CD4-positive, alpha-beta T cell treated with Interleukin-12 subunit alpha and Interleukin-12 subunit beta, for 1 hour (primary cell): ENCODE measurements around the gene CPD.
"Not testable (repeated sequence)": the region's sequence is repeated elsewhere in the genome, so short reads cannot be mapped to it uniquely, and the experiment has no call there.

Experiments
- DNase-seq: peaks from one replicate; pipeline ENCODE4 v3.0.0-alpha.2; 2020

Gene CPD

DNA sequence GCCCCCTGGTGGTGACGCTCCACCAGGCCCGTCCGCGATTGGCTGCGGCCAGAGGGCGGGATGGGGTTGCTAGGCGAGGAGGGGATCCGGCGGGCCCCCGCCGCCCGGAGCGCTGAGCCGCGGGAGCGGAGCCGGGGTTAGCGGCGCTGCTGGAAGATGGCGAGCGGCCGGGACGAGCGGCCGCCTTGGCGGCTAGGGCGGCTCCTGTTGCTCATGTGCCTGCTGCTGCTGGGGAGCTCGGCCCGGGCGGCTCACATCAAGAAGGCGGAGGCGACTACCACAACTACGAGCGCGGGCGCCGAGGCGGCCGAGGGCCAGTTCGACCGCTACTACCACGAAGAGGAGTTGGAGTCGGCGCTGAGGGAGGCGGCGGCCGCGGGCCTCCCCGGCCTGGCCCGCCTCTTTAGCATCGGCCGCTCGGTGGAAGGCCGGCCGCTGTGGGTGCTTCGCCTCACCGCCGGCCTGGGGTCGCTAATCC lies at the start of gene CPD:
TSS of gene CPD (plus strand) at position 103 of the 478 bp plus-strand sequence. CDS start at position 157, 54 bp downstream.
- DNase-seq = peak; percentile 96

DNA sequence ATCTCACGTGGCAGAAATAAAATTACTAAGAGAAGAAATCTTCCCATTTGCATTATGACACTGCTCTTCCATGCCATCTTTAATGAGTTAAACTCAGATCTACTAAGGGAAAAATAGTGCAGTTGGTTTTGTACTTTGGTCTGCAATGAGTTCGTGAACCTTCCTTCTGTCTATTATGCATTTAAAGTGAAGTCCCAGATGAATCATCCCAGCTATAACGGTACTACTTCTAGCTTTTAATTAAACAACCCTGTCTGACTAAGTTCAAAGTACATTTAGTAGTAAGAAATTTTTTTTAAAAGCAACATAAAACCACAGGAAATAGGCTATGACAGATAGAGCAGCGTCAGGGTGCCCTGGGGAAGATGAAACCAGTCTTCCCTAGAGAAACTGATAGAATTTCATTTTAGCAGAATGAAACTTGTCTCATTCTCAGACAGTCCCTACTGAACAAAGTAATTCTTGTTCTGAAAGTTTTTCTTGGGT lies 46.6 kb upstream of the CPD start:
- DNase-seq = peak; percentile 70

DNA sequence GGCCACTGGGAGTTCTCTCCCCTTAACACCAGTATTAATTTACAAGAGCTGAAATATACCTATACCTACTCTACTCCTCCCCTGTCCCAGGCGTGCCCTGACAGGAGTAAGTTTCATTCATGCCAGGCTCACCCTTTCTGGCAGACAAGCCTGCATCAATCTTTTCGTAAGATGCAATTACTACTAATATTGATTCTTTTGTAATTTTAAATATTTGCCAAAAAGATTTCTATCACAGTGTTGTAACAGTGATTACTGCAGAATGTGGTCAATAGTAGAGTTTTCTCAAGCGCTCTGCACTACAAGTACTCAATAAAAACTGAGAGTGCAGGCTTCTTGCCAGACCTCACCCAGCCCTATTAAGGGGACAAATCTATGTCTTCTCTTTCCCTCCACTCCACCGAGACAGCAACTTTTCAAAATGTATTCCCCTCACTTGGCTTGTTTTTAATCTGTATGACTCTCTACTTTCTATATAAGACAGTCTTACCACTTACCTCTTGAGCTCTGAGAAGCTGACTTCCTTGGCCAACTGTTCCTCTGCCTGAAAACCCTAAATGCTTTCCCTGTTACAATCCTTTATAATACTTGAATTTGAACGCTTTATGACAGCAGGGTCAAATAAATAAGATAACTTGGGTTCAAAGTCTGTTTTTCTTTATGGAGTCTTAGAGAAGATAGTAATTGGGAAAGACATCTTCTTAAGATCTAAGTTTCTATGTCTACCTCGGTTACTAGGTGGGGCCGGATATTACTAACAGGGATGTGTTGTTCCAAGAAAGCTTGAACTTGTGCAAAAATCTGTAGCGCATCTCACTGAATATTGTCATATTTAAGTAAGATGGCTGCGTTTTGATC lies 45.0 kb upstream of the CPD start, which contains the start of gene TMIGD1:
TSS of gene TMIGD1 (minus strand) at position 555 of the 858 bp plus-strand sequence. CDS start 1,924 bp downstream, outside the sequence.
- no peak for DNase-seq

DNA sequence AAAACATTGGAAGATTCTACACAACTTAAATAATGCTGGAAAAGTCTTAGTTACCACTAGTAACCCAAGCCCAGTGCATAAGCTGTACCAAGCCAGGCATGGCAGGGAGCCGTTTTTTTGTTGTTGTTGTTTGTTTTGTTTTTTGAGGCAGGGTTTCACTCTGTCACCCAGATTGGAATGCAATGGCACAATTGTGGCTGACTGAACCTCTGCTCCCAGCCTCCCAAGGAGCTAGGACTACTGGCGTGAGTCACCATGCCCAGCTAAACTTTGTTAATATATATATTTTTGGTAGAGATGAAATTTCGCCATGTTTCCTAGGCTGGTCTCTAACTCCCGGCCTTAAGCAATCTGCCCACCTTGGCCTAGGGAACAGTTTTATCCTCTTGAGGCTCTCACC lies 44.3 kb upstream of the CPD start:
- no peak for DNase-seq

DNA sequence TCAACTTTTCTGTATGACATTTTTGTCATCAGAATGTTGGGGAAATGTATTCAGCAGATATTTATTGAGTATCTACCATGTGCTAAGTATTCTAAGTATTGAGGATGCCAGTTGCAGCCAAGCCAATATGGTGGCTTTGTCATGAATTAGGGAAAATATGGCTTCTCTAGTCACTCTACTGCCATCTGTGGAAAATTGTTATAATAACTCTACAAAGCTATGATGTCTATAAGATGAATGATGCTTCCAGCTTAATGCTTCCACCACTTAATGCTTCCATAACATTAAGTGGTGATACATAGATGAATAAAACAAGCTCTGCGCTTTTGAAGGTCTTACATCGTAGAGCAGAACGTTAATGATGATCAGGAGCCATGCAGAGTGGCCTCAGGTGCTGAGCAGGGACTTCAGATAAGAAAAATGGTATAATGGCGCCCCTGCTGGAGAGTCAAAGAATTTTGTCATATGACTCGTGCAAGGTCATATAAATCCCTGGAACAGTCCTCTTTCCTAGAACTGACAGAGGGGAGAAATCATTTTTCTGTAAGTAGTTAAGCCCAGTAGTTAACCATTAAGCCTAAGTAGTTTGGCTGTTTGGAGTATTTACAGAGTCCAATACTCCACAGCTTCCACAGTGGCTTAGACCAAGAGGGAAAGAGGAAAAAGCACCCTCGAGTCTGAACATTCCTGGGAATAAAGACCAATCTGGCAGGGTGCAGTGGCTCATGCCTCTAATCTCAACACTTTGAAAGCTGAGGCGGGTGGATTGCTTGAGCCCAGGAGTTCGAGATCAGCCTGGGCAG lies 42.2 kb upstream of the CPD start:
- DNase-seq = peak; percentile 77

DNA sequence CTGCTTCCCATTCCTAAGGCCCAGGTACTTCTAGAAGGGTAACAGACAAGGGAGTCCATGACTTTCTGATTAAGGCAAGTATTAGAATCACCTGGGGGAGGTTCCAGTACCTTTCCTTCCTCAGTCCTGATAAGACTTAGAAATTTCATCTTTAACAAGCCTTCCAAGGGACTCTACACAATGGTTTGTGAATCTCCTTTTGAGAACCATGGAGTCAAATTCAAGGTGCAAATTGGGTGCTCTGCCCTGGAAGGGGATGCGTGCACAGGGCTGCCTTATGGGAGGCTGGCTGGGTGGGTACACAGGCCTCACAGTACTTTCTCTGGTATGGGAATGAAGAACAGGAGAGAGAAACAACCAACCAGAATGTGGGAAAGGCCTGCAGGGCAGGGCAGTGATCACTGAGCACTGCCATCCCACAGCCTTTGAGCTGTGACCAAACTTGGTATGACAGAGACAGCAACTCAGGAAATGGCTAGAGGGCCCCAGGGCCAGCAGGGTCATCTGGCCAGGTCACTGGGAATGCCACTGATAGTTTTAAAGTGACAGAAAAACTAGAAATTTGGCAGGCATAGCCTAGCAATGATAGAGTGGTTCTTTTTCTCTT lies 41.2 kb upstream of the CPD start:
- no peak for DNase-seq

DNA sequence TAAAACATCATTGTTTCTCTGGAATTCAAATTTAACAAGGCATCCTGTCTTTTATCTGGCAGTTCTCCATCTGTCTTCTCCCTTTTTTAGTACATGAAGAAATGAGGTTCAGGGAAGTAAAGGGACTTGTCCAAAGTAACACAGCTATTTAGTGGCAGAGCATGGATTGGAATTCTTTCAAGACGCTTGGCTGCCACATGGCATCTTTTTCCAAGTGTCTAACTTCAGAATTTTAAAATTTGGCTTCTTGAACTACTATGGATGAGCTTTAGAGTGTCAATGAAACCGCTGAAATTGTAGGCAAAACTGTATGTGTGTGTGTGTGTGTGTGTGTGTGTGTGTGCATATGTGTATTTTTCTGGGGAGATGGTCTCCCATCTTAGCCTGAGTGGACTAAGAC lies 39.6 kb upstream of the CPD start:
- DNase-seq = no peak

DNA sequence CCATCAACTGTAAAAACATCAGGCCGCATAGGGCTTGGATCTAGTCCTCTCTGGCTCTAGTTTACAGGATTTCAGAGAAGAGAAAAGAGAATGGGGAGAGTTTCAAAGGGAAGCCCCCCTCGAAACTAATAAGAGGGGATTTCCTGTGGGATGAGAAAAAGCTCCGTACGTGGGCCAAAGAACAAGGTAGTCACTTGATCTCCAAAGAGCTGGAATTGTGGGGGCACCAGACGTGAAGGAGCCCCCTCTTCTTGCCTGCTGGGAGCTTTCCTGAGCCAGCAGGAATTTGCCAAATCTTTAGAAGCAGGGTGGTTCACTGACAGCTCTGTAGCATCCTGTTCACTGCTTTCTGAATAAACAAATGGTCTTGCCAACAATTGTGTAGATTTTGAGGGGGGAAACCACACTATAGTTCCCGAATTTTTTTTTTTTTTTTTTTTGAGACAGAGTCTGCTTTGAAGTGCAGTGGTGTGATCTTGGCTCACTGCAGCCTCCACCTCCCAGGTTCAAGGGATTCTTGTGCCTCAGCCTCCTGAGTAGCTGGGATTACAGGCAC lies 37.8 kb upstream of the CPD start:
- no peak for DNase-seq

DNA sequence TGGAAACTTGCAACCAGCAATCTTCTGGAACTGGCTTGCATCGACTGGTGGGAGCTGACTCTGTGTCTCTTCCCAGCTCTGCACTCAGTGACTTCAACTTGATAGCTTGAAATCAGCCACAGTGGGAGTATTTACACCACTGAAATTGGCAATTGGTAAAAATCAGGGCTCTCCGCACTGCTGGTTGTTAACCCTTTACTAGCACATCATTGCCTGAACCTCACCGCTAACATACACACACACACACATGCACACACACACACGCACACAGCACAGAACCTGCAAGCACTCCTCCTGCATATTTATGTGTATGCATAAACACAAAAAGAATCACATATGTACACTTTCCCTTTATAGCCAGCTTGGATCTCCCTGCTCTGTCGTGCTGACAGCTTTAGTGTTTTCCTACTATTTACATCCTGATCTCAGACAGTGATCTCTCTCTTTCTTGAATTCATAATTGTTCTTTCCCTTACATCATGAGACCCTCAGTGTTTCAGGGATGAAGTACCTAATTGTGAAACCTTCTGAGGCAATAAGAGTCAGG lies 37.0 kb upstream of the CPD start:
- no peak for DNase-seq

DNA sequence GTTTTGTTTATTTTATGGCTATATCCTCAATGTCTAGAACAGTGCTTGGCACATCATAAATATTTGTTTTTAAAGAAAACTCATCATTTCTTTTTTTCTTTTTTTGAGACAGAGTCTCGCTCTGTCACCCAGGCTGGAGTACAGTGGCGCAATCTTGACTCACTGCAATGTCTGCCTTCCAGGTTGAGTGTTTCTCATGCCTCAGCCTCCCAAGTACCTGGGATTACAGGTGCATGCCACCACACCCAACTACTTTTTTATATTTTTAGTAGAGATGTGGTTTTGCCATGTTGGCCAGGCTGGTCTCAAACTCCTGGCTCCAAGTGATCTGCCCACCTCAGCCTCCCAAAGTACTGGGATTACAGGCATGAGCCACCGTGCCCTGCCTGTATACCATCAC lies 35.5 kb upstream of the CPD start:
- DNase-seq = not testable (repeated sequence)

DNA sequence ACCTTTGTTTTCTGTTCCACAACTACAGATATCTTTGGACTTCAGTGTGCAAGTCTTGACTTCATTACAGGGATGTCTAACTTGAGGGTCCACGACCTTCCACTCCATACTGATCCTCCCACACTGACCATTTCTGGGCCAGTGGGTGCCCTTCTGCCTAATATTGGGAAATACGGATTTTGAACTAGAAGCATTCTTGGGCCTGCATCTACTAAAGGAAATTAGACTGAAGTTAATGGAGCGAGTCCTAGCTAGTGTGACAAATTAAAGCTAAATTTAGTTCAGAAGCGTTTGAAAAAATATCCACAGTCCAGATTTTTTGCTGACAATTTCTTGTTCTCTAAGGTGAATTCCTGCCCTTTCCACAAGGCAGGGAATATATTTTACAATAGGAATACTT lies 34.9 kb upstream of the CPD start:
- no peak for DNase-seq

DNA sequence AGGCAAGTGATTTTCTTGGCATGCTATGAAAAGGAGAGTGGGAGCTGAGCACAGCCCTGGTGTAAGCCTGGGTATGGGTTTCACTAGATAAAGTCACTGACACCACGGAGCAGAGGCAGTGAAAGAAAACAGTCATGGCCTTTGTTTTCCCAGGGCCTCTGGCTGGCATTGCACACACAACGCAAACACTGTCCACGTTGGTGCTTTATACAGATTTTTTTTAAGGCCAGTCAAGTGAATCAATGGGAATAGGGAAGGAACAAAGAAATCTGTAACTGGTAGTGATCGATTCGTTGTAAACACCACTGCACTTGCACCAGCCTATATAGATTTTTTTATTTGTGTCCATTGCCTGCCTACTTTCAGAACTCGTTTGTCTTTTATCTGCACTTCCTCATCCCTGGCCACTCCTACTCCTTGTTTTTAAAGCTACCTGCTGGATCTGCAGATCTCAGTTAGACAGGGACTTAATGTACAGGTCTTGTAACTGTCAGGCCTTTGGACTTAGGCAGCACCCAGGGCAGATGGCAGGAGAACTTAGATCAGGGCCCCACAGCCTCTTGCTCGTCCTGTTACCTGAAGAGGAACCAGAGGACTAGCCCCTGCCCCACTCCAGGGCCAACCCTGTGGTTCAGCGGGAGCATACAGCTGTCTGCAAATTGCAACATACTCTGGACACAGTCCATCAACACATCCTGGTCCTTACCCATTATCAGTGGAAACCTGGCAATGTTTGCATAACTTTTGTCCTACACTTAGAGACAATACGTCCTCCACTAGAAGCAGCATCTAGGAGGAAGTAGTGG lies 34.2 kb upstream of the CPD start:
- DNase-seq = no peak

DNA sequence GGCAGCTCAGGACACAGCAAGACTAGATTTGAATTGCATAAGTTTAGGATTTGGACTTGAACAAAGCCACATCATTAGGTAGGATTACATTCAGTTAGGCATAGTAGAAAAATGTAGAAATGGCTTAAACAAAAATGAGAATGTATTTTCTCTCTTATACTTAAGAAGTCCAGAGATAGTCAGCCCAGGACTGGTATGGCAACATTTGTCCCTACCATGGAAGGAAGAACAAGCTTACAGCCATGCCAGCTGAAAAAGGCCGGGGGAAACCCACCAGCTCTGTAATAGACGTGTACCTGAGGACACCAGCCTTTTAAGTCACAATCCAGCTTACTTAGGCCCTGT lies 33.7 kb upstream of the CPD start:
- no peak for DNase-seq

DNA sequence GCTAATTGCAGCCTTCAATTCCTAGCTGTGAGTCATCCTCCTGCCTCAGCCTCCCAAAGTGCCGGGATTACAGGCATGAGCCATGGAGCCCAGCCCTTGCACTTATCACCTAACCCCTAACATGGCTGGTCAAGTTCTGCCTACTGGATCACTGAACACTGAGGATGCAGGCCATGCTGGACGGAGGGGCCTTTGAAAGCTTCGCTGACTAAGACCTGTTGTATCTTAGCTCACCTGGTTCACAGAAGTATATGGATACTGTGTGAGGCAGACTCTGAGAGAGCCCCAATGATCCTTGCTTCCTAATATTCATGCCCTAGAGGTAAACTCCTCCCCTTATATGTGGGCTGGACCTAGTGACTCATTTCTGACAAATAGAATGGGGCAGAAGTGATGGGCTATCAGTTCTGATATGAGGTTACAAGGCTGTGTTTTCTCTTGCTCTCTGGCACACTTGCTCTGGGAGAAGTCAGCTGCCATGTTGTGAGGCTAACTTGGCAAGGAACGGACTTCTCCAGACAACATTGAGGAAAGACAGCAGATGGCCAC lies 33.1 kb upstream of the CPD start:
- no peak for DNase-seq

DNA sequence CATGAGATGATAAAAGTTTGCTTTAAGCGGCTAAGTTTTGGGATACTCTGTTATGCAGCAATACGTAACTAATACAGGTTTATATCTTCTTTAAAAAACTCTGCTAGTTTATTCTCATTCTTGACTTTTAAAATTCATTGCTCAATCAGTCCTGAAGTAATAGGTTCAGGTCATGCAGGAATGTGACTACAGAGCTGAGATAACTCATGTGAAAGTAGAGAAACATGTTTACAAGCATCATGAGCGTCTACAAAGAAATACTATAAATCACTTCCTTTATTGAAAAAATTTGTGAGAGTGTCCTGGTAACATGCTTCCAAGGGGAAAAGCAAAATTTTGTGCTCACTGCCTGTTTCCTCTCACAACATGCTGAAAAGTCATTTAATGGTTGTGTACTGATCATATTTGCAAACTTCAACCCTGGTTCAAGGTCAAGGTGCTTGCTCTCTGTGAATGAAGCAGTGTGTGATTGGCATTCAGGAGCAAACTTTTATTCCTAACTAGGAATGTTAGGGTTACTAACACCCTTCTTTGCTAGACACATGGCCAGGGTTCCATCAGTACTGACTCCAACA lies 32.4 kb upstream of the CPD start:
- DNase-seq = no peak

DNA sequence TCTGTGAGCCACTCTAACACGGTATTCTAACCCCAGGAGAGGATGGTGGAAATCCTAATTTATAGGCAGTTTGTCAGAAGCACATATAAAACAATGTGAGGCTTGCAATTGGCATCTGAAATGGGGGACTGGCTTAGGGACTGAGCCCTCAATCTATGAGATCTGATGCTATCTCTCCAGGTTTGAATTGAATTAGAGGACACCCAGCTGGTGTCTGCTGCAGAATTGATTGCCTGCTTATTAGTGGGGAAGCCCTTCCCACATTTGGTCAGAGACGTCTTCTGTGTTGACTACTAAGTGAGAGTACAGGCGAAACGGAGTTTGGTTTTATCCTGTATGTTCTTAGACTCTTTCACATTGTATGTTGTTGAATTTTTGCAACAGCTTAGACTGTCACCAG lies 31.2 kb upstream of the CPD start:
- no peak for DNase-seq

DNA sequence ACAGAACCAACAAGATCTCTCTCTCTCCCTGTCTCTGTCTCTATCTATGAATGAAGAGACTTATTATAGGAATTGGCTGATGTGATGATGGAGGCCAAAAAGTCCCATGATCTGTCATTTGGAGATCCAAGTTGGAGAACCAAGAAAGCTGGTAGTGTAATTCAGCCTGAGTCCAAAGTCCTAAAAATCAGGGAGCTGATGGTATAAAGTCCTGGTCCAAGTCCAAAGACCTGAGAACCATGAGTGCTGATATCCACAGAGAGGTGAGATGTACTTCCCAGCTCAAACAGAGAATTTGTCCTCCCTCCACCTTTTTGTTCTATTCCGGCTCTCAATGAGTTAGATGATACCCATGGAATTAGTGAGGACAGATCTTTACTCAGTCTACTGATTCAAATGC lies 29.5 kb upstream of the CPD start:
- DNase-seq = no peak

DNA sequence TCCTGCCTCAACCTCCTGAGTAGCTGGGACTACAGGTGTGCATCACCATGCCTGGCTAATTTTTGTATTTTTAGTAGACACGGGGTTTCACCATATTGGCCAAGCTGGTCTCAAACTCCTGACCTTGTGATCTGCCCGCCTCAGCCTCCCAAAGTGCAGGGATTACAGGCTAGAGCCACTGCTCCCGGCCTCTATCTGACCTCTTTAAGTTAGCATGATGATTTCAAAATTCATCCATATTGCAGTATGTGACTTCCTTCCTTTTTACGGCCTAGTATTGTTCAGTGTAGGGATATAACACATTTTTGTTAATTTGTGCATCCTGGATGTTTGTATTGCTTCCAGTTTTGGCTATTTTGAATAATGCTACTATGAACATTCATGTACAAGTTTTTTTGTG lies 27.5 kb upstream of the CPD start:
- DNase-seq = not testable (repeated sequence)

DNA sequence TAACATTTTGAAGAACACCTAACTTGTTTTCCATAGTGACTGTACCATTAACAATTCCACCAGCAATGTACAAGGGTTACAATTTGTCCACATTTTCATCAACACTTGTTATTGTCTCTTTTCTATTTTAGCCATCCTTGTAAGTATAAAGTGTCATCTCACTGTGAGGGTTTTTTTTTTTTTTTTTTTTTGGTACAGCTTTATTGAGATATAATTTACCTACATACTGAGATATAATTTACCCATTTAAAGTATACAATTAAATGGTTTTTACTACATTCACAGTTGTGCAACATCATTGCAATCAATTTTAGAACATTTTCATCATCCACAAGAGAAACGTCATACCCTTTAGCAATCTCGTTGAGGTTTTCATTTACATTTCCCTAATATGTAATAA lies 27.0 kb upstream of the CPD start:
- no peak for DNase-seq

DNA sequence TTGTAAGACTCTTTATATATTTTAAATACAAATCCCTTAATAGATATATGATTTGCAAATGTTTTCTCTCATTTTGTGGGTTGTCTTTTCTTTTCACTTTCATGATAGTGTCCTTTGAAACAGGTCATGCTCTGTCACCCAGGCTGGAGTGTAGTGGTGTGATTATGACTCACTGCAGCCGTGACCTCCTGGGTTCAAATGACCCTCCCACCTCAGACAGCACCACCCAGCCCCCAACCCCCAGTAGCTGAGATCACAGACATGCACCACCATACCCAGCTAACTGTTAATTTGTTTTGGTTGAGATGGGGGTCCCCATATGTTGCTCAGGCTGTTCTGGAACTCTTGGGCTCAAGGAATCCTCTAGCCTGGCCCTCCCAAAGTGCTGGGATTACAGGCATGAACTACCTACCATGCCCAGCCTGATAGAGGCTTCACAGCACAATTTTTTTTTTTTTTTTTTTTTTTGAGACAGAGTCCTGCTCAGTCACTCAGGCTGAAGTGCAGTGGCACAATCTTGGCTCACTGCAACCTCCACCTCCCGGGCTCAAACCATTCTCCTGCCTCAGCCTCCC lies 26.4 kb upstream of the CPD start:
- no peak for DNase-seq

DNA sequence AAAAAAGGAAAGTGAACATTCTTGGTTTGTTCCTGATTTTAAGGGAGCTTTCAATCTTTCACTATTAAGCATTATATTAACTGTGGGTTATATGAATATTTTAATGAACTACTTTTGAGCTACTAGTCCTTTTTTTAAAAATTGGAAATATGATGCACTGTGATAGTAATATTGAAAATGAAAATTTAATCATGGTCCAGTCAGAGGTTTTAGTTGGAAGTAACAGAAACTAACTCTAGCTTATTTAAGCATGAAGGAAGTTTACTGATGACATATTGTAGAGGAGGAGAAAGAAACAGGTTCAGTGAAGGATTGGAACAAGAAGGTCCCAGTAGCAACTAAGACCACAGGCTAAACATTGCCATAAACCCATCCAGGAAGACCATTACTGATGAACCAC lies 24.0 kb upstream of the CPD start:
- DNase-seq = no peak
